ENCODE data around the gene TACC2.

TACC2 gene

DNA sequence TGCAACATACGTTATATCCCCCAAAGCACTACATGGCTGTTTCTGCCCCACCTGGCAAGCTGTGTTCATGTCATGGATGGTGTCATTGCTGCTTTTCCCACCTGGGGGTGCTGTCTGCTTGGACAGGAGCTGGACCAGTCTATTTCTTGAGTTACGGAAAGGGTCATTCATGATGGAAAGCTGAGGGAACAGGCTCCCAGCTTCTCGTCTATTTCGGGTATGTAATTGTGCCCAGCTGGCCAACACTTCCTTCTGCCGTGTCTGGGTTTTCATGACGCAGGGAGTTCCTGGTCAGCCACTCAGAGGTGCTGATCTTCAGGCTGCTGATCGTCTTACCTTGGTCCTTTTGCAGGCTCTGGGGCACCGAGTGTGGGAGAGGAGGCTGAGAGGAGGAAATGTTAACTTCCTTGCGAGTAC lies 290.8 kb downstream of the TACC2 start:
- DNase-seq (ENCODE audit: low read depth): no peak

DNA sequence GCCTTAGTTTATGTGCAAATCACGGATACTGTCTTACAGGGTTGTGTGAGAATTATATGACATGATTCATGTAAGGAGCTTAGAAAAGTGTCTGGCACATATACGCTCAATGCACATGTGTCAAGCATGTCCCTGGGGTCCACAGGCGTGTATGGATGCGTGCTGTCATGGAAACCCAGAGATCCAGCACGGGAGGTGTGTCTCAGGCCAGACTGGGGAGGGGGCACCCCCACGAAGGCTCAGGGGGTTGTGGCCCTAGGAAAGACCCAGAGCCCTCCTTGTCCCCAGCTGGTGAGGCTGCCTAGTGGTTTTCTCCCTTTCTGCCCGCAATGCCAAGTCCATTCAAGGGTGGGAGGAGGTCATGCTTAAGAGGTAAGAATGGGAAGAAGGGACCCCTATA lies 291.2 kb downstream of the TACC2 start:
- no peak for DNase-seq (ENCODE audit: low read depth)

DNA sequence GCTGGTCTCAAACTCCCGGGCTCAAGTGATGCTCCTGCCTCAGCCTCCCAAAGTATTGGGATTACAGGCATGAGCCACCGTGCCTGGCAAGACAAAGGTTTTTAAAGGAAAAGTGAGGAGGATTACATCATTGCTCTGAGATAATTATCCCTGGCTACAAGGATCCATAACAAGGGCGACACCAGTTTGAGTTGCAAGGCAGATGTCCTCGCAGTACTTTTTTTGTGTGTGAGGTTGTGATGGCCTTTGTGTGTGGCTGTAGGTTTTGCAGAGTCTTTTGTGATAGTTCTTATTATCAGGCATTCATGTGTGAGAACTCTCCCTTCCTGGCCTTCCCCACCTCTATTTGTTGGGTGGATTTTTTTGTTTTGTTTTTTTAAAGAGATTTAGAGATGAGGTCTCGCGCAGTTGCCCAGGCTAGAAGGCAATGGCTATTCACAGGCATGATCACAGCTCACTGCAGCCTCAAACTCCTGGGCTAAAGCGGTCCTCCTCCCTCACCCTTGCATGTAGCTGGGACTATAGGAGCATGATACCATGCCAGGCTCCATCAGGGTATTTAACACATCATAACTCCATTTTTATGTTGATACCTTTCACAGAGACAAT lies 292.2 kb downstream of the TACC2 start:
- no peak for DNase-seq (ENCODE audit: low read depth)

DNA sequence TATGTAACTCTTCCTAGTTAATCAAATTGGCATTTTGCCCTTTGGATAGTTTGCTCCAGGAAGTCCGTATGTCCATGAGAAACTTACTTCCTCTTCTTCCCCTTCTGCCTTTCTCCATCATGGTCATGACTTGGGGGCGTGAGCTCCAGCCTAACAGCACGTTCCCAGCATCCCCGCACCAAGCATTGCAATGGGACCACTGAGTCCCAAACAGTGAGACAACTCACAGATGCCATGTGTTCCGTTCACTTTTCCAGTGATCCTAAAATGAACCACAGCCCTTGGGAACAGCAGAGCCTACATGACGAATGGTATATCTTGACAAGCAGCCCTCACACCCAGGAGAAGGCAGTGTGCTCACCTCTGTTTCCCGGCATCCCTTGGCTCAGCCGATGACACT lies 292.8 kb downstream of the TACC2 start:
- DNase-seq (ENCODE audit: low read depth): no peak

DNA sequence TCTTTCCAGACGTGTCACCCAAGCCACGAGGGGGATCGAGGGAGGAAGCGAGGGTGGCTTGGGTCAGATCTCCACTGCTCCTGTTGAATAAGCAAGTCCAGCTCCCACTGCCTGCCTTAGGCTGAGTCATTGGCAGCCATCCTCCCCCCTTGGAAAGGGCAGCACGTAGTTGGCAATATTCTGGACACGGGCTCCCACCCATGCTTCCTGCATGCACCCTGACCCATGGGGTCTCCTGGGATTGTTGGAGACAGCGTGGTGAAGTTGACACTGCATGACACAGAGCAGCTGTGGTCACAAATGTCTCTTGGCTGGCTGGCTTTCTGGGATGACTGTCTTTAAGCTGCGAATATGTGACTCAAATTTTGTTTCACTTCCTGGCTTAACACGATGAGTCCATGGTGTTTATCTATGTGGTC lies 293.3 kb downstream of the TACC2 start:
- no peak for DNase-seq (ENCODE audit: low read depth)

DNA sequence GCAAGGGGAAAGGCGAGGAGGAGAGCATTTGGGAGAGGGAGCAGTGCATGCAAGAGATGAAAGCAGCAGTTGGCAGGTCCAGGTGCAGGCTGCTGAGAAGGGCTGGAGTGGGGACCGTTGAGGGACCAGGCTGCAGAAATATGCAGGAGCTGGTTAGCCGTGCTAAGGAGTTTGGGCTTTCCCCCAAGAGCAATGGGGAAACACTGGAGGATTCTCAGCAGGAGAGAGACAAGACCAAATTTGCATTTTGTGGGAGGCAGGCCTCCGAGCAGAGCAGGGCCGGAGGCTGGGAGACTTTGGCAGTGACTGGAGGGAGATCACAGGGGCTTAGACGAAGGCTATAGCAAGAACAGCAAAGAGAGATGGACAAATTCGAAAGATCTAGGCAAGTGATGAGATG lies 293.9 kb downstream of the TACC2 start:
- DNase-seq (ENCODE audit: low read depth): no peak

DNA sequence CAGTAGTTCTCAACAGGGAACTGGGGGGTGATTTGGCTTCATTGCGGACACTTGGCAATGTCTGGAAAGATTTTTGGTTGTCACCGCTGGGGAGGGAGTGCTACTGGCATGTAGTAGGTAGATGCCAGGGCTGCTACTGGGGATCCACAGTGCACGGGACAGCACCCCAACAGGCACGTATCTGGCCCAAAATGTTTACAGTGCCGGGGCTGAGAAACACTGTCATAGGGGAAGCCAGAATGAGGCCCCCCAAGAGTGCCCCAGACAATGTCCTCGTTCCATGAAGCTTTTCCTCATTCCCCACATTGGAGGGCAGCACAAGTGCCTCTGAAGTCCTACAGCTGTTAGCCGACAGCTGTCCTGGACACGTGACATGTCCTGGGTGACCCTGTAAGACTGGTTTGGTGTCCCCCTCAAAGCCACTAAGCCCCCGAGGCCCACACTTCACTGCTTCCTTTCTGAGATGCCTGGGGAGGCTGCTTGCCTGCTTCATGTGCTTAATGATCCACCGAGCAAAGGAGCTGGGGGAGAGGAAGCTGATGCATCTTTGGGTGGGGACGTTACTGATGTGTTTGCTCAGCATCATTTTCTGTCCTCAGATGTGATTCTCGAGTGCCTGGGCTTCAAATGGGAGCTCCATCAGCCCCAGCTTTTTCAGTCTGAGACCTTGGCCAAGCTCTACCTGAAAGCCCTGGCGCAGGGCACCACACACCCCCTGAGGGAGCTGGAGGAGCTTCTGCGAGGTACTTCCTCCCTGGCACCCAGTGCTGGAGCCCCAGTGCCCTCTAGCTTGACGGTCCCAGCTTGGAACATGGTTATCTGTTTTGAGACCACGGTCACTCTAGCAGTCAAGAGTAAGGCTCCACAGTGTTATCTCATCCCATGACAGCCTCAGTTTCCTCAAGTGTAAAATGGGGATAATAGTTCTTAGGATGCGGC lies 296.8 kb downstream of the TACC2 start:
- DNase-seq (ENCODE audit: low read depth): no peak

DNA sequence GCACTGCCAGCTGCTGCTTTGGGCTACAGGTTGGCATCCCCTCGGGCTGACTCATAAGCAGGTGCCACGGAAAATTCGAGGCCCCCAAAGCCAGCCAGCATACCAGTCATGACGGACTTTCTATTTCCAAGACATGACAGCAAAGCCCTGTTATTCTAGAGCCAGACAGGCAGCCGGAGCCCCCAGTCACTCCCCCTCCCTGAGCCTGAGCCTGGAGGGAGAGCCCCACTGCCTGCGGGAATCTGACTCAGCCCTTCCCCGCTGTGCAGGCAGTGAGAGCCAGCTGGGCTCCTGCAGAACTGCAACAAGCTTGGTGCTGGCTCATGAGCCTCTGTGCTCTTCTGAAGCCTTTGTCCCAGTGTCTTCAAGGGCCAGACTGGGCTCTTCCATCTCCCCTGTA lies 297.9 kb downstream of the TACC2 start:
- no peak for DNase-seq (ENCODE audit: low read depth)

DNA sequence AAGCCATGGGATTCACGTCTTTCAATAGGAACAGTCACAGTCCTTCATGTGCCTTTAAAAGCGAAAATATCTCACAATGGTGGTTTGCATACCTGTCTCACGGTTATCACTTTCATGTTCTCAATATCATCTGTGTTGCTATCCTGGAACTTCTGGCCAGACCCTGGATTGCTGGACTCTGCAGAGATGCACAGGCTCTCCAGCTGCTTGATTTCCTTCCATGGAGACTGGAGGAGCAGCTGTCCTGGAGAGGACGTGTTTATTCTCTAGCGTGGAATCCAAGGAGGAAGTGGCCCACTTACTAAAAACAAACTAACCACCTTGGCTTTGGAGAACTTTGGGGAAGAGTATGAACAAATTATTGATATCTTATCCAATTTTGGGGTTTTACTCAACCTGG lies 298.6 kb downstream of the TACC2 start:
- DNase-seq (ENCODE audit: low read depth): no peak

DNA sequence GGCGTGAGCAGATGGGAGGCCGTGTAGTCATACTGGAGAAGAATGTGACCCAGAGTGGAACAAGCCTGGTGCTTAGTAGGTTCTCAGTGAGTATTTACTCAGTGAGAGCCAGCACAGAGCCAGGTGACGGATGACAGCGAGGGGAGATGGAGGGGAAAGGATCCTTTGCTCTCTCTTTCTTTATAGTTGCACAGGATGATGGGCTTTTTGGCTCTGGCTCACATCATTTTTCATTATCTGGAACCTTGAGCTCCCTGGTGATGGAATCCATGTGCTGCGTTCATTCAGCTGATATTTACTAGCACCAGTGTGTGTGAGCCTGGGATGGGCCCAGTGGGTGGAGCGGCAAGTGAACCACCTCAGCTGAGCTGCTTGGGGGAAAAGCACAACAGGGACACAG lies 299.3 kb downstream of the TACC2 start:
- DNase-seq (ENCODE audit: low read depth): no peak

DNA sequence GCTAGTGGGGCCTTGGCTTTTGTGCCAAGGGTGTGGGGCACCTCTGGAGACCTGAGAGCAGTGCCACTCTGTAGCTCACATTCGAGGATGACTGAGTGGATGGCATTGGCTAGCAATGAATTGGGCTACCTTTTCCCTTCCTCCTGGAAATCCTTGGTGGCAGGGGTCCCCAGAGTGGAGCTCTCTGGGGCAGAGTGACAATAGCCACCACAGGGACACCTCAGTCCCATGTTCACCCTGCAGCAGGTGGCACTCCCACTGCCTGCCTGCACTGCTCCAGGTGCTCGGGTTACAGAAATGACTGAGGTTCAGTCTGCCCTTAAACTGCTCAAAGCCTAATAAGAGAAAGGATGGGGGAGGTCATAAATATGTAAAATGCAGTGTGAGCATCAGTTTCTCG lies 300.0 kb downstream of the TACC2 start:
- DNase-seq (ENCODE audit: low read depth): no peak

DNA sequence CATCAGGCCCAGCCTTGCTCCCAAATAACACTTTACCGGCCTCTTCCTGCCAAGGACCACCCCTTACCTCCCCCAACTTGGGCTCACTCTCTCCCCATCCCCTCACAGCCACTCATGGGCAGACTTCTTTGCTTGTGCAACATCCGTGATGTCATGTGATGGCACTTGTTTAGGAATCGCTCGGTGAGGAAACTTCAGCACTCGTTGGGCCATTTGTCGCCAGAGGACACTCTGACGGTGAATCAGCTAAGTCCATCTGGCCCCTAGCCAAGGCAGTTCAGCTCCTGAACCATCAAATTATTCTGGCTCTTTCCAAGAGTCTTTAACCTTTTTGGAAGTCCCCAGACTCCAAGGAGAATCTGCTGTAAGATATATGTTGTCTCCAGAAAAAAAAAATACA lies 301.4 kb downstream of the TACC2 start:
- no peak for DNase-seq (ENCODE audit: low read depth)

DNA sequence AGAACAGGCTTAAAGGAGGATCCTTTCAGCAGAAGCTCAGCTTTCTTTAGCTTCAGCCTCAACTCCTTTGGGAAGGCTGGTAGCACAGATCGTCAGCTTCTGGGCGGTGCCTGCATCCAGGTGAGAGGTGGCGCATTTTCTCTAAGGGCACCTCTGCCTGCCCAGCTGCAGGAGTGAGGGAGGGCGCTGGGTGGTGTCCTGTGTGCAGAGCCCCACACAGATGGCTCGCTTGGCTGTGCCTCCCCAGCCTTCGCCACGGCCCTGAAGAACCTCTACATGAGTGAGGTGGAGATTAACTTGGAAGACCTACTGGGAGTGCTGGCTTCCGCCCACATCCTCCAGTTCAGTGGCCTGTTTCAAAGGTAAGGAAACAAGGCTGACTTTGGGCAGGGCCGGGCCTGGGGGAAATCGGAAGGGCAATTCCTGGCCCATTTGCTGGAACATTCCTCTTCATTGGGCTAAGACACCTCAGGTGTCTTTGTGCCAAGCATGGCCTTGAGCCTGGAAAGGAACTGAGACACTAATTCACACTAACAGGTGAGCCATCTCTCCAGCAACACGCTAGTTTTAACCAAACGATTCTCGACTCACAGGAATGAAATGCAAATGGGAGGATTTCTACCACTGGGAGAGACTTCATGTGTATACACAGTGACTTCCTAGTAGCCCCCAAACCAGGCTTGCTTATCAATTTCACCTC lies 302.0 kb downstream of the TACC2 start:
- DNase-seq (ENCODE audit: low read depth): no peak

DNA sequence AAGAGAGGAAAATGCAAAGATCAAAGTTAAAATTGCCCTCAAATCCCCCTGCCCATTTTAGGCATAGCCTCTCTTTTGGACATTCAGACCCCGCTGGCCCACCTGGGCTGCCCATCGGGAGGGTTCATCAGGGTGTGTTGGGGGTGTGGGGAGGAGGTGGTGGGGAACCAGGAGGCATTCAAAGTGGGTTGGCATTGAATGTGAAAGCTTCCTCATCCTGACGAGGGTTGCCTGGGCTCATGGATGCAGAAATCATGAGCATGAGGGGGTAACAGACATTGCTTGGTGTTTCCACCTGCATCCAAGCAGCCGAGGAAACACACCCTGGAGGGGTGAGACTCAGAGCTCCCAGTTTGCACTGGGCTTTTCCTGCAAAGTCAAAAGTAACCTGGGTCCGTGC lies 302.8 kb downstream of the TACC2 start:
- DNase-seq (ENCODE audit: low read depth): no peak

DNA sequence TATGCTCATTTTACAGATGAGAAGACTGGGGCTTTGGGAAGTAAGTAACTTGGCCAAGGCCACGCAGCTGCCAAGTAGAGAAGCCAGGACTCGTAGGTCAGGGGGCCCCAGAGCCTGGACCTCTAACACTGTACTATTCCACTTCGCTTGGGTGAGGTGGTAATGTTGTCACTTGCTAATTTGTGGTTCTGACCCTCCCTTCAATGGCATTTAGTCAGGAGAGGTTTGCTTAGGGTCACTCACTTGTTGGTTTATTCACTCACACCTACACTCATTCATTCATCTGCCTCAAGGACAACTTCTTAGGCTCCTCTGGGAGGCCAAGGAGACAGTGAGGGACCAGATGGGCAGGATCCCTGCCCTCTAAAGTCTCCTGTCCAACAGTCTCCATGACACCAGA lies 303.4 kb downstream of the TACC2 start:
- DNase-seq (ENCODE audit: low read depth): no peak

DNA sequence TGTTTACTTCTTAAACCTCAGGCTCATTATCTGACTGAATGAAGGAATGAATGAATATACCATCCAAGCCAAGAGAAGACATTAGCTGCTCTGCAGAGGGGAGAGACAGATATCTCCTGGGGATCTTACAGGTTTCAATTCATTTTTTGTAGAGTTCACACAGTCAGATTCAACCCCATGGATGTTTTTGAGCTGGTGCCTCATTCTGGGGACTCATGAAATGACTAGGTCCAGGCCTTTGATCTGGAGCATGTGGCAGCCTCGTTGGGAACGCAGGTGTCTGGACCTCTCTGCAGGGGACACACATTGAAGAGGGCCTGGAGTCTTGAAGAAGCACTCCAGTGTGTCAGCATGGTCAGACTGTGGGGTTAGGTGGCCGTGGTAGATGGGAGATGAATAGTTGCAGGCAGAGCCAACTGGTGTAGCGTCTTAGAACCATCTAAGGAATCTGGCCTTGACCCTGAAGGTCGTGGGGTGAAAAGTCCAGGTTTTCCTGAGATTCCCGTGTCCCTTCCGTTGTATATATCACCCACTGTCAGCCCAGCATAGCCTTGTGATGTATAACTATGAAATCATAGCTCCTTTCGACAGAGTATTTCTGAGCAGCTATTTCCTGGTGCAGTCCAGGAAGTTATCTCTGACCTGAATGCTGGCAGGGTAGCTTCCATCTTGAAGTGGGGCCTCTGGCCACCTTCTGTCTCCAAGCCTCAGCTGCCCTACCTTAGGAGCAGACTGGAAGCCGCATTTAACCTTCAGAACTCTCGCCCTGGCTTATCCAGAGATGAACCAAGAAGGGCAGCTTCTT lies 304.4 kb downstream of the TACC2 start:
- DNase-seq (ENCODE audit: low read depth): no peak

DNA sequence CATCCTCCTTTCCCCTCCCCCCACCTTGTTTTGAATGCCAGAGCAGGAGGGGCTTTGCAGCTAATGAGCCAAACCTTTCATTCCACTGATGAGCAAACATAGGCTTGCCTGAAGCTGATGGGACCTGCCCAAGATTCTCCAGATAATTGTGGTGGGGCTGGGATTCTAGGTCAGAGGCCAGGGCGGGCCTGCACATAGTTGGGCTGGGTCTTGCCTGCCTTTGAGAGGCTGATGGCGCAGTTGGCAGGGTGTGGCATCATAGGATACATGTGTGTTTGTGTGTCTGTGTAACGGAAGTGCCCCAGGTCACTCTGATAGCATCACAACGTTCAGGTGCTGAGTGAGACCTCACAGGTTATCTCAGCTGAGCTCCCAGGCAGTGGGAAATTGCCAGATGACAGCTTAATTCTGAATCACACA lies 305.0 kb downstream of the TACC2 start:
- no peak for DNase-seq (ENCODE audit: low read depth)

DNA sequence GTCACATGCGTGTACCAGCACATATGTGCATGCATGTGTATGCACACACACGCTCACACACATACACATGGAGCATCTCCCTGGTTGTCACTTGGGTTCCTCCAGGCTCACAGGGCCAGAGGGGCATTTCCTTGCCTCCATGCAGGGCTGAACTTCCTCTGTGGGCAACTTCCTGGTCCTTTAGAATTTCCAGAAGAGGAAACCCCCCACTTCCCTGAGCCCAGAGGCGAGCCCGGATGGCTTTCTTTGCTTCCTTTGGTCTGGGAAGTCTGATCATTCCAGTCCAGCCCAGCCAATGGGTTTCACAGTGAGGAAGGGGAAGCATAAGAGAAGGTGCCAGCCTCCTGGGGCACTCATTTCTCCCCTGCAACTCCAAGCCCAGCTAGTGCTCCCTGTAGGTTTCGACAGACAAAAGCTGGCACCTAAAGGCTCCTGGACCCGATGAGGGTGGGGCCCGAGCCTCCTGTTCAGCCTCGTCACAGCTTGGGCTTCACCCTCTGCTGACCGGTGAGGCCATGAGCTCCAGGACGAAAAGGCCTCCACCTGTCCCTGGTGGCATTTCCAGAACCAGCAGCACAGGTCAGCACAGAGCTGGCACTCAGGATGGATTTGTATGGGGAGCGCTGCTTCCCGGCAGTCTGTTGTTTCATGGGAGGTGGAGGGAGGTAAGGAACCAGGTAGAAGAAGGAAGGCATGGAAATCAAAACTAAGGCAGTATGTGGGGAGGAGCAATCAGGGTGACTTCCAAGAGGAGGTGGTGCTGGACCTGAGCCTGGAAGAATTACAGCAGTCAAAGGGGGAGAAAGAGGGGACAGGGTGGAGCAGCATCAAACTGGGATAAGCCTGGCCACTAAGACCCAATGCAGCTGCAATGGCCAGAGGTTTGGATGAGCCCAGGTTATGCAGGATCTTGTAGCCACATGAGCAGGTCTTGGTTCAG lies 305.8 kb downstream of the TACC2 start:
- no peak for DNase-seq (ENCODE audit: low read depth)

DNA sequence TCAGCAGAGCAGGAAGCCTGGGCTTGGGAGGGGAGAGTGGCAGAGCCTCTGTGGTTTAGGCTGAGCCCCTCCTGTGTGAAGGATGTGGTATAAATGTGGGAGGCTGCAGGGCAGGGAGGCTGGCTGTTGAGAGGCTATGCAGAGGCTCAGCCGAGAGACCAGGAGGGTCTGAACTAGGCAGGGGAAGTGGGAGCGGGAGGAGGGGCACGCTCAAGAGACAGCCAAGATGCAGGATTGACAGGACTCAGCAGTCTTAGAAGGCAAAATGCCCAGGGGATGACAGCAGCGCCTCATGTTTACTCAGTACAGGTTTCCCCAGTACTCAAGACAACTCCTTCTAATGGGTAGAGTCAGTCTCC lies 306.5 kb downstream of the TACC2 start:
- DNase-seq (ENCODE audit: low read depth): no peak

DNA sequence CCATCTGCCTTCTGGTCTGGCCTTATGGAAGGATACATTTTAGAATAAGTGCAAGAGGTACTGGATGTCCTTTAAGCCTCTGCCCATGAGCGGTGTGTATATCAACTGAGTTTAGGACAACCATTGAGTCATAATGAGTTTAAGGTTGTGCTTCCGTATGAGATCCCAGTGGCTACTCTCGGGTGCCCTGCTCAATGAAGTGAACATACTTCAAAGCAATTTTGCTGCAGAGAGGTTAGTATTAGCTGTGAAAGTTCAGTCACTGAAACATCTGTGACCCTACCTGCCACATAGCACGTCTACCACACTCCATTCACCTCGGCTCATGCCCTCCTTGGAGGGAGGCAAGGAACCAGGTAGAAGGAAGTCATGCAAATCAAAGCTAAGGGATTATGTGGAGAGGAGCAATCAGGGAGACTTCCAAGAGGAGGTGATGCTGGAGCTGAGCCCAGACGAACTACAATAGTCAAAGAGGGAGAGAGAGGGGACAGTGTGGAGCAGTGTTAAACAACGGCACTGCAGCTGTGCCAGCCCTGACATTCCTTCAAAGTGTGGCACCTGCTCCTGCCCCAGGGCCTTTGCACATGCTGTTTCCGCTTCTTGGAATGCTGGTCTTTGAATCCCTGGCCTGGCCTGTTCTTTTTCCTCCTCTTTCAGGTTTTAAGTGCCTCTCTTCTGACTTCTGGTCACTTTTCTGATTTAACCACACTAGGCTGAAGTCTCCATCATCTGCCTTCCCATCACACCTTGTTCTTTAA lies 307.6 kb downstream of the TACC2 start:
- DNase-seq (ENCODE audit: low read depth): no peak
